HL-60/S4 (cell line): Measurements from ENCODE around the gene RNF7.
"Not testable (repeated sequence)": the region's sequence is repeated elsewhere in the genome, so short reads cannot be mapped to it uniquely, and the experiment has no call there.

ENCODE experiments used
- in situ Hi-C: fragments of 300-500 bp; cut with MboI; formaldehyde crosslinking; loops from 2 replicates; pipeline ENCODE4 v1.14.3; 2022; ENCODE audit warnings: low sequenced_read_pairs

Gene RNF7

DNA sequence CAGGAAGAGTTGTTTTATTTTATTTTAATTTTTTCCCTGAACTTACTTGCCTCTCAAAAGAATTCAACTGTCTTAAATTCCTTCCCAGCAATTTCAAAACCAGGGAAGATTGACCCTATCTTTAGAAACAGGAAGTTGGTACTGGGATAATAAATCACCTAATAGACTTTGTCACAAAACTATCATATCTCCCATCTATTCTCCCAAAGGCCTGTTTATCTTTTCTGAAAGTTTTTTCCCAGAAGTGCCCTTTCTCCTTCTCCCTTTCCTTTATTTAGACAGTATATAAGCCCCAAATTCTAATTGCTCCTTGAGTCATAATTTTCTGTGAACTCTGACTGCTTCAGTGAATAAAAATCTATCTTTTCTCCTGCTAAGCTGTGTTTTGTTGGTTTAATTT, 2.9 kb upstream of the RNF7 start:
- in situ Hi-C loops, result no loop called here

DNA sequence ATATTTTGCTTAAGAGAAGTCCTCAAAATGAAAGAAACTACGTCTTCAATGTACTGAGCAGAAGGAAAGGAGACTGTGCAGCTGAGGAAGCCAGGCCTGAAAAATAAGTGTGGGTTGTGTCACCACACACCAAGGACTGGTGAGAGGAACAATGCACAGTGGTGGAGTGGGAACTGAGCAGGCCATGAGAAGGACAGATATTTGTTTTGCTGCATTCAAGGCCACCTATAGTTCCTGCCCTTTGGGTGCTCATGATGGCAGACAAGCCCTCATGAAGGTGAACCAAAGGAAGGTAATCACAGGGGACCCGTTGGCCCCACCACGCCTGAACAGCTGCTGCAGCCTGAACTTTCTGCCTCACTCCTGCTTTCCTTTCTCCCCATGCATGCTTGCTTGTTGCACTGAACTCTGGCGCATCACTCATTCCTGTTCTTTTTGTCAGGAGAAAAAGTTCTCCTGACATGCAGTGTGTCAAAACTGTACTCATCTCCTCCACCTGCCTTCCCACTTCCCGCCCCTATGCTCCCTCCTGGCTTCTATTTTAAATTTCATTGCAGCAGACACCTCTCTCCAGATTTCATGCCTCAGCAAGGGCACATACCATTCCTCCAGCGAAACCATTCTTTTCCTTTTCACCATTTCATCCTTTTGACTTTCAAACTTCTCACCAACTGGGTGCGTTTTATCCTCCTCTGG, 2.2 kb upstream of the RNF7 start:
- in situ Hi-C loops, result no loop called here

DNA sequence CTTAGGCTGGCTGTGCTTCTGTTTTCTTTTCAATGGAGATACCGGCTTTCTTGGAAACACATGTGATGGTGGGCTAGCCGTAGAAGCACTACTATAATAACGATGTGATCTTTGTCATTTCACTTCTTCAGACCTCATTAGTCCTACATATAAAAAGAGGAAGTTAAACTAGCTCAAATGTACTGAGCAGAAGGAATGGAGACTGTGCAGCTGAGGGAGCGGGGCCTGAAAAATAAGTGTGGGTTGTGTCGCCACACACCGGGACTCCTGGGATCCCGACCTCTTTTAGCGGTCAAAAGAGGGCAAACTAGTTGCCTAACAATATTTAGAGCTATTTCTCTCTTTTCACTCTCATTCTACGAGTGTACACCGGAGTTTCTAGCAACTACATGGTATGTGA, 1.0 kb upstream of the RNF7 start:
- in situ Hi-C loops, result no loop called here

DNA sequence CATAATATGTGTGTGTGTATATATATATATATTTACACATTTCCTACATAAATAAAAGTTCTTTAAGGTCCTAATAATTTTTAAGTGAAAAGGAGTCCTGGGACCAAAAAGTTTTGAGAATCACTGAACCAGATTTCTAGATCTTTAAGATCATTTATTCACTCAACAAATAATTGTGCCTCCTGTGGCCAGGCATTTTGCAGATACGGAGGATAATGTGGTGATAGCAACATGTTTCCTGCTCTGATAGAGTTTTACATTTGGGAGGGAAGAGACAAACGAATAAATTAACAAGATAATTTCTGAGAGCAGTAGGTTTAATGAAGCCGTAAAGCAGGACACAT, 448 bp upstream of the RNF7 start:
- in situ Hi-C loops, result no loop called here

DNA sequence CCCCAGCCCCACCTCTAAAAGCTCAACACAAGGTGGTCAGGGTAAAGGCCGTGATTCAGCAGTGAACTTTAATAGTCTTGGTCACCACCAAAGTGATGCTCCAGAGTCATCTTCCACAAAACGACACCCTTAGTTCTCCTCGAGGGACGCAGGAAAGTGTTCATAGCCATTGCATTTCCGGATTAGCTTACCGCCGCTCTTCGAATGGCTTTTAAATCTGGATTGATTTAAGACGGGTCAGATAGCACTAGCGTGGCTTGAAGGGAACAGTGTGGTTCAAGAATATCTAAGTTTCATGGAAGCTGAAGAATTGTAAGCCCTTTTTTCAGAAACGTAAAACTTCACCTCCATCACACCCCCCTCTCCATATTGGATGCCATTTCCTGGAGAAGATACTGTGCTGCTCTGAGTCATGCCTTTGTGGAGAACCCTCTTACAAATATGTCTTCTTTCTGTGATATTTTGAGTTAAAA, 829 bp downstream of the RNF7 start:
- in situ Hi-C loops, result no loop called here

DNA sequence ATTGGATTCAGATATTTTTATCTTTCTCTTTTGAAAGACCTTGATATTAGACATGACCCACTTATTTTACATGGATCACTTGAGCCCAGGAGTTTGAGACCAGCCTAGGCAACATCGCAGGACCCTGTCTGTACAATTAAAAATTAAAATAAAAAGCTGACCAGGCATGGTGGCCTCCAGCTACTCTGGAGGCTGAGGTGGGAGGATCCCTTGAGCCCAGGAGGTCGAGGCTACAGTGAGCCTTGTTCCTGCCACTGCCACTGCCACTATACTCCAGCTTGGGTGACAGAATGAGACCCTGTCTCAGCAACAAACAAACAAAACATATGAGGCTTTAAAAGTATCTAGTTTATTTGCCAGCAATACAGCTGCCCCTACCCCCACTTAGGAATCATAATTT, 1.6 kb downstream of the RNF7 start:
- in situ Hi-C loops, result no loop called here

DNA sequence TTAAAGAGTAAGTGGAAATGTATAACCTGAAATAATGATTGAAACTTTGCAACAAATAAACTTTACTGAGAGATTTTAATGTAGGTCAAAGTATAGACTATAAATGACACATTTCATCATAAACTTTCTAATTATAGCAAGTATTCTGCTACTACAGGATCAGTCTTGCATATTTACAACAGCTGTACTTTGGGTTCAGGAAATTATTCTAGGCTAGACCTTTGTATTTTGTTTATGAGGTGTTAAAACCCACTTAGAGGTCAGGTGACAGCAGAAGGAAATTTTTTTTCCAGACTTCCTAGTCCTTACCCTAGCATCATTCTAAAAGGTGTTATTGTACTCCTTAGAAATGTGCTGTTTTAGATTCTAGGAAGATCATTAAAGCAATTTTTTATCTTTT, 2.3 kb downstream of the RNF7 start:
- in situ Hi-C loops, result no loop called here

DNA sequence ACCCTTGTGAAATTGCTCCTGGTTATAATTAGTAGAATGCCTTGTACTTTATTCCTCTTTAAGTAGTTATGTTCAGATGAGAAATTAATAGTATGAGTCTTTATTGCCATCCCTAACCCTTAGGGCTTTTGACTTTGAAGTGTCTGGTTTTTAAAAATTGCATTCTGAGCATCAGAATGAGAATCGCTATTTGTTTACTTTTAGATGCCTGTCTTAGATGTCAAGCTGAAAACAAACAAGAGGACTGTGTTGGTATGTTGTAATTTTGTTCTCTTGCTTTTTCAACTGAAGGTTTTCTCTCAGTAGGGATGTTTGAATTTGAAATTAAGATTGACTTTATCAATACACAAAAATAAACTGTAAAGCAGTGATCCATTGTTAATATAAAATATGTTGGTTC, 5.2 kb downstream of the RNF7 start:
- in situ Hi-C loops, result no loop called here

DNA sequence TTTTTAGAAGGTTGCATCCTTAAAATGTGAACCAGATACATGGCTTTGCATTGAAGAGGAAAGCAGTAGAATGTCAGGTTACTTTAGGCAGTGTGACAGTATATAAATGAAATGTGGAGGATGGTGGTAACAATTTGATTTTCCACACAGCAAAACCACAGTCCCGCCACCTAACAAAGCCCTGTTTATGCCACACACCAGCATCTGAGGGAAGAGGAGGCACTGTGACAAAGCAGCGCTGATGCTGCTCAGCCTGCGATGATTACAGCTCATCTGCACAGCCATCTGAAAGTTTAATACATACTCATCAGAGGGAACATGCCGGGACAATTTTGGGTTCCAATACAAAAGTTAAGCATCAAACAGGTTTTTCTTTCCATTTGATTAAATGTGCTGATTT, 8.9 kb downstream of the RNF7 start:
- in situ Hi-C loops, result no loop called here

DNA sequence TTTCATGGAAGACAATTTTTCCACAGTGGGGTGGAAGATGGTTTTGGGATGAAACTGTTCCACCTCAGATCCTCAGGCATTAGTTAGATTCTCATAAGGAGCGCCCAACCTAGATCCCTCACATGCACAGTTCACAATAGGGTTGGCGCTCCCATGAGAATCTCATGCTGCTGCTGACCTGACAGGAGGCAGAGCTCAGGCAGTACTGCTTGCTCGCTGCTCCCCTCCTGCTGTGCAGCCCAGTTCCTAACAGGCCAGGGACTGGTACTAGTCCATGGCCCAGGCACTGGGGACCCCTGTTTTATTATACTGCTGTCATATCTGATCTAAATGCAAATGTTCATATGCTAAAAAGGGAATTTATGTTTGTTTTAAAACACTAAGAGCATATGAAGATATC, 15.3 kb downstream of the RNF7 start:
- in situ Hi-C loops, result no loop called here

DNA sequence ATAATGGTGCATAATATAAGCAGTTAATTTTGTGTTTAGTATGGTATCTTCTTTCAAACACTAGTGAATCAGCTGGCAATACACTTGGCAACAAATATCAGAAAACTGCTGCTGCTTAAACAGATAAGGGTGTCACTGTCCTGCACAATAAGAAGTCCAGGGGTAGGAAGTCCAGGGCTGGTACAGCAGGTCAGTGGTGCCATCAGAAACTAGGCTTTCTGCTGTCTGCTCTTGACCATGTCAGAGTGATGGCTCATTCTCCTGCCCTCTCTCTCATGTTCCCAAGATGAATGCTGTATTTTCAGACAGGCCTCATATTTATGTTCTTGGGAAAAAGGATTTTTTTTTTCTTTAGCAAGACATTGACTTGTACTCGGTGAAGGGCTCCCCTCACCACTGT, 15.9 kb downstream of the RNF7 start:
- in situ Hi-C loops, result no loop called here

DNA sequence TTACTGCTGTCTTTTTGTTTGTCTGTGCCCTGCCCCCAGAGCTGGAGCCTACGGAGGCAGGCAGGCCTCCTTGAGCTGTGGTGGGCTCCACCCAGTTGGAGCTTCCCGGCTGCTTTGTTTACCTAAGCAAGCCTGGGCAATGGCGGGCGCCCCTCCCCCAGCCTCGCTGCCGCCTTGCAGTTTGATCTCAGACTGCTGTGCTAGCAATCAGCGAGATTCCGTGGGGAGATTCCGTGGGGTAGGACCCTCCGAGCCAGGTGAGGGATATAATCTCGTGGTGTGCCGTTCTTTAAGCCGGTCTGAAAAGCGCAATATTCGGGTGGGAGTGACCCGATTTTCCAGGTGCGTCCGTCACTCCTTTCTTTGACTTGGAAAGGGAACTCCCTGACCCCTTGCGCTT, 24.5 kb downstream of the RNF7 start:
- in situ Hi-C loops, result not testable (repeated sequence)

DNA sequence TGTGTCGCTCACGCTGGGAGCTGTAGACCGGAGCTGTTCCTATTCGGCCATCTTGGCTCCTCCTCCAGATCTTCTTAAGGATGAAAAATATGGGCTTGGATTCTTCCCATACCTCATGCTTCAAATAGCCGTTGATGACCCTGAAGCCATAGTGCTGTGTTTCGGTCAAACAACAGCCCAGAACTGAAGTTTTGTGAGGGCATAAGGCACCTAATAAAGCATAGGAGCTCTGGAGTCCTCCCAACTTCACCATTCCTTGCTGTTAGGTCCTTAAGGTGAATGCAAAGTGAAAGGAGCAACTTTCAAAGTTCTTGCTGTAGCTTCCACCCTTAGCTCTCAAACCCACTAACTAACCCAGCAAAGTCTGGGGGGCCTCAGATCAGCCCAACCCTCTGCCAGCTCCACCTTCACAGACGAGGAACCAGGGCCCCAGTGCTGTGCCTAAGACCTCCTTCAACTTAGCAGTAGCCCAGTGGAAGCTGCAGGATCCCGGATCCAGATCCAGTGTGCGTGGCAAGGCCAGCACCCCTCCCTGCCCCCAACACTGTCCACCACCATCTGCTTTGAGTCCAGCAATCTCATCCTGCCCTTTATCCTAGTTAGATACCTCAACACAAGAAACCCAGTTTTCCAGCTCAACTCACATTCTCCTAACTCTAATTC, 25.1 kb downstream of the RNF7 start, which contains the start of gene GRK7:
Gene GRK7, plus strand, starts transcription at position 321 of the 663 bp plus-strand sequence. CDS start 14,877 bp downstream, outside the sequence.
- in situ Hi-C loops, result no loop called here

DNA sequence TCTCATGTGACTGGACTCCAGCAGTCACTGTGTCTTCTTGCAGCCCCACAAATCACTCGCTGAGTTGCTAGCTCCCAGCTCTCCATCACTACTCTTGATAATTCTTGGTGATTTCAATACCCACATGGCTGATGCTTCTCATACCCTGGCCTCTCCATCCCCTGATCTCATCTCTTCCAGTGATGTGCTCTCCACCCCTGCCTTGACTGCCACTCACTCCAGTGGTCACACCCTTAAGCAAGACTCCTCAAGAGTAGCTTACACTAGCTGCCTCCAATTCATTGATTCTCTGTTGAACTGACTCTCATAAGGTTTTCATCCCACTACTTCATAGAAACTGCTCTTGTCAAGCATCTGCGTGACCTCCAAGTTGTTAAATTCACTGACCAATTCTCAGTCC, 25.9 kb downstream of the RNF7 start:
- in situ Hi-C loops, result no loop called here

DNA sequence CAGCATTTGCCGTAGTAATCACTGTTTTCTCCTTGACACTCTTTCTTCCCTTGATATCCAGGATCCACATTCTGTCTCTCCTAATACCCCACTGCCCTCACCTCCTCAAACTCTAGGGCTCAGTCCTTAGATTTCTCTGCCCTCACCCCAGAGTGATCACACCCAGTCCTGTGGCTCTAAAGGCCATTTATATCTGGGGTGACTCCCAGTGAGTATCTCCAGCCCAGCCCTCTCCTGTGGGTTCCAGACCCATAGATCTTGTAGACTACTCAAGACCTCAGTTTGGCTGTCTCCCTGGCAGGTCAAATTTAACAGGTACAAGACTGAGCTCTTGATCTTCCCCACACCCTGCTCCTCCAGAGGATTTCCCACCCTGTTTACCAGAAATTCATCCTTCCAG, 26.4 kb downstream of the RNF7 start:
- in situ Hi-C loops, result no loop called here

DNA sequence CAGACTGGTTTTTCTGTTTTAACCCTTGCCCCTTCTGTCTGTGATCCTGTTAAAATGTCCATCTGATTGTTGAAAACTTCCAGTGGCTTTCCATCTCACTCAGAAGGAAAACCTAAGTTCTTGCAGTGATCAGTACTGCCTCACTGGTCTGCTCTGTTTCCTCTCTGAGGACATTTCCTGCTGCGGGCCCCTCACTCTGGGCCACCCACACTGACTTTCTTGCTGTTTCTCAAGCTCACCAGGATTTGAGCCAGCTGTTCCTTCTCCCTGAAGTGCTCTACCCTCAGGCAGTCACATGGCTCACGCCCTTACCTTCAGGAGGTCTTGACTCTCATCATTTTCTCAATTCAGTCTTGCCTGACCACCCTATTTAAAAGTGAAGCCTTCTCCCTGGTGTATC, 26.9 kb downstream of the RNF7 start:
- in situ Hi-C loops, result no loop called here

DNA sequence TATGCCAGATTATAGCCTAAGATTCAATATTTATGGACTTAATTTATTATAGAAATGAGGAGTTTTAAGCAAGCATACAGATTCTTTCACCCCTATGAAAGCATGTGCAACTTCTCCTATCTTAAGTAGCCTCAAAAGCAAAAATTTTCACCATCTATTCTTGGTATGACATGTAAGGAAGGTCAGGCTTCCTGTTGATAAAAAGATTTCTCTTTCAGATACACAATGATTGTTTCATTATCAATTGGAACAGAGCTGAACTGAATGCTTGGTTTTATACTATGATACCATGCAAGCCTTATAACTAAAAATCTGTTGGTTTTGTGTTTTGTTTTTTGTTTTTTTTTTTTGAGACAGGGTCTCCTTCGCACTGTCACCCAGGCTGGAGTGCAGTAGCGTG, 29.0 kb downstream of the RNF7 start:
- in situ Hi-C loops, result no loop called here

DNA sequence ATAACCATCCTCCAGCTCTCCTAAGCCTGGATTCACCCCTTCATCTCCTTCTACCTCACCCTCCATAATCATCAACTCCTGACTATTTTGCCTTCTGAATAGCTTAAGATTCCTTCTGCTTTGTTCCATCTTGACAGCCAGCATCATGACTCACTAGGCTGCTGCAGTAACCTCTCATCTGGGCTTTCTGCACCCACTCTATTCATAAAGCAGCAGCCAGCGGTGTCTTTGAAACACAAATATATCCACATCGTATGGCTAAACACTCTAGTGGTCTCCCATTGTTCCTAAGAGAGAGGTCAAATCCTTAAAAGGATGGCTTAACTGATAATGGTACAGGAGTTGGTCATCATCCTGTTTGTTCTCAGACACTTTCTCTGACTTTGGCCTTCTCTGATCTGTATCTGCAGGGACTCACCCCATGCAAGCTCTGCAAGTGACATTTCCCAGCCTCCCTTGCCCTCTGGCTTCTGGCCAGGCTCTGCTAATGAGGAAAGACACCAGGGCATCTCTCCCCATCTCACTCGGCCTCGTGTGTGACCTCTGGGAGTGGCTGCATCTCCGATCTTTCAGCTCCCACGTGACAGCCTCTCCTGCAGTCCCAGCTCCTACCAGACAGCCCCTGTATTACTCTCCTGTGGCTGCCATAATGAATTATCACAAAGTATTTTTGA, 31.3 kb downstream of the RNF7 start:
- in situ Hi-C loops, result no loop called here

DNA sequence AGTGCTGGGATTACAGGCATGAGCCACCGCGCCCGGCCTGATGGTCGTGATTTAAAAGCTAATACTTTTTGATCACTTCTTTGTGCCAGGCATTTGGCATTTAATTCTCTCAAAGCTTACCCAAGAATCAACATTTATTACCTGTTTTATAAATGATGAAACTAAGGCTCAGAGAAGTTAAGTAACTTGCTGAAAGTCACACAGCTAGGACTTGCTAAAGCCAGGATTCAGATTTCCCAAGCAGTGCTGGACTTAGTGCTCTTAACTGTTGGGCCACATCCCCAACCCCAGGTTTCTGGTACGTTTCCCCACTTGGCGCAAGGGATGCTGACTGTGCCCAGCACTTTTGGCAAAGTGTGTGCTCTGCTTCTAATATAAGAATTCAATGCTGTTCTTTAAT, 35.6 kb downstream of the RNF7 start:
- in situ Hi-C loops, result no loop called here

DNA sequence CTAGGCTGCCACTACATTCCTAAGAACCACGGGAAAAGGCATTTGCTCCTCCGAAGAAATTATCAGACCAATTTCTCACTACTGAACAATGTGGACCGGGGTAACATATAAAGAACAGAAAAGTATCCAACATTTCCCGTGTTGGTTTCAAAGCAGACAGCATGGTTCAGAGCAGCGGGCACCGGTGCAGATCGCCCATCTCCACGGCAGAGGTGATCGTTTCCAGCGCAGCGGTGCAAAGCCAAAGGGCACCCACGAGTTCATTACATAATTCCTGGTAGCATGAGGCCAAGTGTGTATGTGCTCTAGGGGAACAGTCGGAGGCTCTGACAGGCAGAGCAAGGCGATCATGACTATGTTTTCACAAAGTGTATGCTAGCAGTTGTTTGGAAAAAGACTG, 38.3 kb downstream of the RNF7 start:
- in situ Hi-C loops, result no loop called here

DNA sequence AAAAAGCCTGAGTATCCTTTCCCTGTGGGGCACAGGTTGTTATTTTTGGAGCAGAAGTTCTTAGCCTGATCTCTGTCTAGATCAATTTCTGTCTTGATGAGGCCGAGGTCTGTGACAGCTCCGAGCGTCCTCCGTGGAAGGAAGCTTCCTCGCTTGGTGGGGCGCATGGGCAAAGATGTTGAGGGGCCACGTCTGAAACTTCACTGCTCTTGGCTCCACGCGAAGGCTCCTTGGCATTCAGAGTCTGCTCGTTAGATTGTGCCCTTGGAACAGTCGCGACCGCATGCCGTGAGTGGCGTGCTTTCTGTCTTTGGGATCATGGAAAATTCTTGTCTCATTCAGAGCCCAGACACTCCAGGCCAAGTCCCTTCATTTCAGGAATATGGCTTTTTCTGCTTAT, 38.8 kb downstream of the RNF7 start:
- in situ Hi-C loops, result no loop called here
